Measurements from ENCODE around the gene SLC2A1.

The SLC2A1 gene

DNA sequence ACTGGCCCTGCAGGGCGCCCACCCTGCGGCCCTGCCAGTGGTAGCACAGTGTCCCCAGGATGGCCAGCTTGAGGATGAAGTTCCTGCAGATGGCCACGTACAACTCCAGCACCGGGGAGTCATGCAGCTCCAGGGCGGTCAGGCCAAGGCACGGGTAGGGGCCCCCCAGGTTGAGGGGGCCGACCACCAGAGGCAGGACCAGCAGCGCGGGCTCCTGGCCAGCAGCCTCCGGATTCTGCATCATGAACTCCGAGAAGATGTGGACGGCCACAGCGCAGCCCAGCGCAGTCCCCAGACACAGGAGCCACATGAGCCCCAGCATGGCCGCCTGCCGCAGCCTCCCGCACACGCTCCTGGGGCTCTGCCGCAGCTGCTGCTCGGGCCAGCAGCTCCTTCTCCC is 71.3 kb downstream of the SLC2A1 start:
- TF ChIP-seq, protein P1, sequence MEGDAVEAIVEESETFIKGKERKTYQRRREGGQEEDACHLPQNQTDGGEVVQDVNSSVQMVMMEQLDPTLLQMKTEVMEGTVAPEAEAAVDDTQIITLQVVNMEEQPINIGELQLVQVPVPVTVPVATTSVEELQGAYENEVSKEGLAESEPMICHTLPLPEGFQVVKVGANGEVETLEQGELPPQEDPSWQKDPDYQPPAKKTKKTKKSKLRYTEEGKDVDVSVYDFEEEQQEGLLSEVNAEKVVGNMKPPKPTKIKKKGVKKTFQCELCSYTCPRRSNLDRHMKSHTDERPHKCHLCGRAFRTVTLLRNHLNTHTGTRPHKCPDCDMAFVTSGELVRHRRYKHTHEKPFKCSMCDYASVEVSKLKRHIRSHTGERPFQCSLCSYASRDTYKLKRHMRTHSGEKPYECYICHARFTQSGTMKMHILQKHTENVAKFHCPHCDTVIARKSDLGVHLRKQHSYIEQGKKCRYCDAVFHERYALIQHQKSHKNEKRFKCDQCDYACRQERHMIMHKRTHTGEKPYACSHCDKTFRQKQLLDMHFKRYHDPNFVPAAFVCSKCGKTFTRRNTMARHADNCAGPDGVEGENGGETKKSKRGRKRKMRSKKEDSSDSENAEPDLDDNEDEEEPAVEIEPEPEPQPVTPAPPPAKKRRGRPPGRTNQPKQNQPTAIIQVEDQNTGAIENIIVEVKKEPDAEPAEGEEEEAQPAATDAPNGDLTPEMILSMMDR (IDR thresholded peaks at IDR 0.05; ENCODE audit: low read depth, low read length, missing control alignments) = no peak

DNA sequence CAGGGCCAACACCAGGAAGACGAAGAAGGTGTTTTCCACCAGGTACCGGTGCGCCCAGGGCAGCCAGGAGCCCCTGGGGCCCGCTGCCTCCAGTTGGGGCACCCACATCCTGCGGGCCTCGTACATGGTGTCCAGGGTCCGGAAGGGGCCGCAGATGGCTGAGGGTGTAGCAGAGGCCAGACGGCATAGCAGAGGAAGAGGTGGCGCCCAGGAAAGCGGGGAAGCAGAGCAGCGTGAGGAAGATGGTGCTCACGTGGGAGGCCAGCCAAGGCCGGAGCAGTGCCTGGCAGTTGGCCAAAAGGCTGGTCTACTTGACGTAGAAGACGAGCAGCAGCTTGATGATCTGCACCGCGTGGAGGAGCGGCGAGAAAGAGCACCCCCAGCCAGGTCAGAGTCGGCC is 71.9 kb downstream of the SLC2A1 start:
- no peak for DNase-seq (ENCODE audit: low read depth)
- in situ Hi-C loops (cut with HindIII; ENCODE audit: low sequenced_read_pairs) = no loop called here
- TF ChIP-seq, protein P1 (IDR thresholded peaks at IDR 0.05; ENCODE audit: low read depth, low read length, missing control alignments) = no peak
- H3K4me3 ChIP-seq (ENCODE audit: low read depth, low read length) = no peak overlapping the region

More for the DNA sequence above, 71.3 kb downstream of the SLC2A1 start:
- no peak overlapping the region for H3K4me3 ChIP-seq (ENCODE audit: low read depth, low read length)
- no peak for DNase-seq (ENCODE audit: low read depth)
- in situ Hi-C loops (cut with HindIII; ENCODE audit: low sequenced_read_pairs) = no loop called here

DNA sequence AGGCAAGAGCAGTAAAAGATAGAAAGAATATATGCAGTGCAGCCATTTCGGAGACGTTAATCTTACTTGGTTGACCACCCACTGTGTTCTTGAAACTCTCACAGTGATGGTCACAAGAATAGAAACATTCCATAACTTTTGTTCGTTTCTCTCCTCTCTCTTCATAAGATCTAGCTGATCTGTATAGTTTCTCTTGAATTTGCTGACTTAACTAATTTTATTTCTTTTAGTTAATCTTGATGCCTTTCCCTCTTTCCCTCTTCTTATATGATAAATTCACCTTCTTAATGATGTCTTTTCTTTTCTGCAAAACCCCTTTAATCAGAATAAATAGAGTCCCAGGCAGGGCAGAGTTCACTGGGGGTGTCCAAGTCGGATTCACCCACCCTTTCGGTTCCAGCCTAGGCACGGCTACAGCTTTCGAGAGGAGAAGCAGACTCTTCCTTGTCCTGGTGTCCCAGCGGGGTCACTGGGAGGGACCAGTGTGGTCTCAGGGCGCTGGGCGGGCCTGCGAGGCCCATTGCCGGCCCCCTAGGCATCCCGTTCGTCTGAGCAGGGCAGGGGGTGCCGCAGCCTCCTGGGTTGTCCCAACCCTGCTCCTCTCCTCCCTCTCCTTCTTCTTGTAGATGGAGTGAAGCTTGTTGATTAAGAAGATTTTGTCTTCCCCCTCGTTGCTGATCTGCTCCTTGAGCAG is 72.5 kb downstream of the SLC2A1 start:
- in situ Hi-C loops (cut with HindIII; ENCODE audit: low sequenced_read_pairs) = no loop called here
- TF ChIP-seq, protein P1 (IDR thresholded peaks at IDR 0.05; ENCODE audit: low read depth, low read length, missing control alignments) = no peak

DNA sequence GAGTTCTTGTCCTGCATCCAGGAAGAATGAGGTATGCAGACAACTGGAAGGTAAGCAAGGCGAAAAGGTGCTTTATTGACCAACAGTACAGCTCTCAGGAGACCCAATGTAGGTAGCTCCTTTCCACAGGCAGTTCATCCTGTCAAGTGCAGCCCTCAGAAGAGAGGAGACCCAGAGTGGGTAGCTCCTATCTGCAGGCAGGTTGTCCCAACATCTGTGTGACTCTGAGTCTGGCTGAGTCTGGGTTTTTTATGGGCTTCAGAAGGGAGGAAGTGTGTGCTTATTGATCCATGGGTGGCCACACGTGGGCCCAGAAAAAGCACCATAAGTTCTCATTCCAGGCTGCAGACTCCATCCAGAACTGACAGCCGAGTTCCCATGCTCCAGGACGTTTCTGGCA is 78.3 kb downstream of the SLC2A1 start:
- DNase-seq (ENCODE audit: low read depth) = no peak
- in situ Hi-C loops (cut with HindIII; ENCODE audit: low sequenced_read_pairs) = no loop called here
- TF ChIP-seq, protein P1 (IDR thresholded peaks at IDR 0.05; ENCODE audit: low read depth, low read length, missing control alignments) = no peak
- H3K4me3 ChIP-seq (ENCODE audit: low read depth, low read length) = no peak overlapping the region

More for the DNA sequence above, 72.5 kb downstream of the SLC2A1 start:
- no peak overlapping the region for H3K4me3 ChIP-seq (ENCODE audit: low read depth, low read length)
- DNase-seq (ENCODE audit: low read depth) = no peak

DNA sequence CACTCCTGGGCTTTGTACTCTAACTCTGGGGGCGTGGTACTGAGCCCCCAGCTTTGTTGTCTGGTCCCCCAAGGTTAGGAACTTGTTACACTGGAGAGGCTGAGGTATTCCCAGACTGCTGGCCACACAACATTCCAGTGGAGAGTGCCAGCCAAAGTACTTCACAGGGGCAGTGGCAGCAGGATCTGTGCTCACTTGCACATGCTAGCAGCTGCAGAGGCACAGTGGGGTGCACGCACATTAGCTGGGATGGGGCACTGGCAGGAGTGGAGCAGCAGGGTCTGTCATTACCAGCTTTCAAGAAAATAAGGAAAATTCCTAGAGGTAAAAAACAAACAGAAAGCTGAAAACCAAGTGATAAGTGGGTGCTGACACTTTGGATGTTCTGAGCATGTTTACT is 81.3 kb downstream of the SLC2A1 start:
- TF ChIP-seq, protein P1 (IDR thresholded peaks at IDR 0.05; ENCODE audit: low read depth, low read length, missing control alignments) = no peak
- H3K4me3 ChIP-seq (ENCODE audit: low read depth, low read length) = no peak overlapping the region
- in situ Hi-C loops (cut with HindIII; ENCODE audit: low sequenced_read_pairs) = no loop called here
- no peak for DNase-seq (ENCODE audit: low read depth)

DNA sequence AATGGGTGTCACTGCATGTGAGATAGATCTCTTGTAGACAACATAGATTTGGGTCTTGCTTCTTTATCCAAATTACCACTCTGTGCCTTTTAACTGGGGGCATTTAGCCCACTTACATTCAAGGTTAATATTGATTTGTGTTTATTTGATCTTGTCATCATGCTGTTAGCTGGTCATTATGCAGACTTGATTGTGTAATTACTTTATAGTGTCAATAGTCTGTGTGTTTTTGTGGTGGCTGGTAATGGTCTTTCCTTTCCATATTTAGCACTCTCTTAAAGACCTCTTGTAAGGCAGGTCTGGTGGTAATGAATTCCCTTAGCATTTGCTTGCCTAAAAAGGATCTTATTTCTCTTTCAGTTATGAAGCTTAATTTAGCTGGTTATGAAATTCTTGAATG is 82.7 kb downstream of the SLC2A1 start:
- H3K4me3 ChIP-seq (ENCODE audit: low read depth, low read length) = no peak overlapping the region
- no peak for DNase-seq (ENCODE audit: low read depth)
- TF ChIP-seq, protein P1 (IDR thresholded peaks at IDR 0.05; ENCODE audit: low read depth, low read length, missing control alignments) = no peak
- in situ Hi-C loops (cut with HindIII; ENCODE audit: low sequenced_read_pairs) = no loop called here

Data from astrocyte of the cerebellum (primary cell).